GM18526 (cell line): ENCODE data around the gene TAGLN3.

Source experiments
- POLR2A ChIP-seq: IDR thresholded peaks from 3 replicates; pipeline ENCODE4 v1.6.1; 2011; ENCODE audit not compliant: insufficient read length; ENCODE audit errors: extremely low read depth

TAGLN3 gene

GRCh38 chr3:112013058-112013783 lies 14.5 kb downstream of the TAGLN3 start:
- no peak for TF ChIP-seq POLR2A

GRCh38 chr3:112013784-112014143 lies 15.0 kb downstream of the TAGLN3 start:
- TF ChIP-seq POLR2A: no peak

GRCh38 chr3:112017091-112017490 lies 18.4 kb downstream of the TAGLN3 start:
- no peak for TF ChIP-seq POLR2A

GRCh38 chr3:112018712-112019111 lies 20.0 kb downstream of the TAGLN3 start:
- no peak for TF ChIP-seq POLR2A

- TF ChIP-seq POLR2A: no peak
Observed at GRCh38 chr3:112019716-112020115, 21.0 kb downstream of the TAGLN3 start.

- TF ChIP-seq POLR2A: no peak
Observed at GRCh38 chr3:112020674-112021085, 22.0 kb downstream of the TAGLN3 start.

GRCh38 chr3:112027142-112027541 lies 28.4 kb downstream of the TAGLN3 start:
- TF ChIP-seq POLR2A: no peak

- TF ChIP-seq POLR2A: no peak
Observed at GRCh38 chr3:112027826-112028225, 29.1 kb downstream of the TAGLN3 start.

GRCh38 chr3:112030901-112031300 lies 32.2 kb downstream of the TAGLN3 start:
- TF ChIP-seq POLR2A: no peak

GRCh38 chr3:112032098-112032731 lies 33.5 kb downstream of the TAGLN3 start:
- no peak for TF ChIP-seq POLR2A

GRCh38 chr3:112034436-112034835 lies 35.7 kb downstream of the TAGLN3 start, which contains the start of gene TMPRSS7:
Gene TMPRSS7 (plus strand): TSS chr3:112034736. CDS start chr3:112034846, 110 bp downstream.
- TF ChIP-seq POLR2A: no peak

- TF ChIP-seq POLR2A: no peak
Observed at GRCh38 chr3:112035241-112035640, 36.5 kb downstream of the TAGLN3 start.

GRCh38 chr3:112038863-112039262 lies 40.1 kb downstream of the TAGLN3 start:
- TF ChIP-seq POLR2A: no peak

- no peak for TF ChIP-seq POLR2A
Observed at GRCh38 chr3:112041321-112041720, 42.6 kb downstream of the TAGLN3 start.

GRCh38 chr3:112042842-112043280 lies 44.1 kb downstream of the TAGLN3 start:
- no peak for TF ChIP-seq POLR2A

- no peak for TF ChIP-seq POLR2A
Observed at GRCh38 chr3:112043621-112044201, 45.0 kb downstream of the TAGLN3 start.

GRCh38 chr3:112046599-112046998 lies 47.9 kb downstream of the TAGLN3 start:
- TF ChIP-seq POLR2A: no peak

- TF ChIP-seq POLR2A: no peak
Observed at GRCh38 chr3:112047264-112047663, 48.5 kb downstream of the TAGLN3 start.
